Peyer's patch (tissue), 4 donors: Measurements from ENCODE around the gene ZNF804A.

ENCODE experiments used
- CTCF ChIP-seq, 6 experiments: fragments of 450-650 bp in 4 of 6; fragments of 200-600 bp in 2 of 6; sonication (generic) in 1 of 6; IDR thresholded peaks; one replicate each; pipeline ENCODE4 v1.5.1; 2017 to 2019; ENCODE audit warnings: antibody characterized with exemption in 6 of 6, mild to moderate bottlenecking in 3 of 6, moderate library complexity in 1 of 6
- POLR2A ChIP-seq, 2 donors: fragments of 450-650 bp; IDR thresholded peaks; one replicate each; pipeline ENCODE4 v1.5.1; 2017; ENCODE audit warnings: antibody characterized with exemption in 2 of 2, mild to moderate bottlenecking in 2 of 2, moderate library complexity in 2 of 2

- TF ChIP-seq CTCF (IDR thresholded peaks at IDR 0.05) (no peak), POLR2A (IDR thresholded peaks at IDR 0.05) (no peak)
Observed at GRCh38 chr2:184824597-184824996, 226.3 kb downstream of the ZNF804A start.
